Measurements from ENCODE around the gene MS4A4E.
"Not testable (repeated sequence)": the region's sequence is repeated elsewhere in the genome, so short reads cannot be mapped to it uniquely, and the experiment has no call there.

Gene MS4A4E

GRCh38 chr11:60193687-60194433 lies 49.1 kb downstream of the MS4A4E start:
- DNase-seq, result peak in 1 of 2 donors; percentile 43
- TF ChIP-seq, protein P1, sequence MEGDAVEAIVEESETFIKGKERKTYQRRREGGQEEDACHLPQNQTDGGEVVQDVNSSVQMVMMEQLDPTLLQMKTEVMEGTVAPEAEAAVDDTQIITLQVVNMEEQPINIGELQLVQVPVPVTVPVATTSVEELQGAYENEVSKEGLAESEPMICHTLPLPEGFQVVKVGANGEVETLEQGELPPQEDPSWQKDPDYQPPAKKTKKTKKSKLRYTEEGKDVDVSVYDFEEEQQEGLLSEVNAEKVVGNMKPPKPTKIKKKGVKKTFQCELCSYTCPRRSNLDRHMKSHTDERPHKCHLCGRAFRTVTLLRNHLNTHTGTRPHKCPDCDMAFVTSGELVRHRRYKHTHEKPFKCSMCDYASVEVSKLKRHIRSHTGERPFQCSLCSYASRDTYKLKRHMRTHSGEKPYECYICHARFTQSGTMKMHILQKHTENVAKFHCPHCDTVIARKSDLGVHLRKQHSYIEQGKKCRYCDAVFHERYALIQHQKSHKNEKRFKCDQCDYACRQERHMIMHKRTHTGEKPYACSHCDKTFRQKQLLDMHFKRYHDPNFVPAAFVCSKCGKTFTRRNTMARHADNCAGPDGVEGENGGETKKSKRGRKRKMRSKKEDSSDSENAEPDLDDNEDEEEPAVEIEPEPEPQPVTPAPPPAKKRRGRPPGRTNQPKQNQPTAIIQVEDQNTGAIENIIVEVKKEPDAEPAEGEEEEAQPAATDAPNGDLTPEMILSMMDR (IDR thresholded peaks at IDR 0.05), result peak; percentile 52 to 55
- intact Hi-C loops (cut with DNase I; ENCODE audit: low total_unique reads), result no loop called here
- H3K9me3 ChIP-seq, result peaks cover 0 to 6% (median 0%) of the 10 kb centered on the region in 3 donors
- H3K27me3 ChIP-seq, result no peaks in the 10 kb centered on the region
- H3K4me1 ChIP-seq, result no peaks in the 10 kb centered on the region
- no peak overlapping the region for H3K27ac ChIP-seq
- no peak overlapping the region for H3K4me3 ChIP-seq
- H3K36me3 ChIP-seq, result no peaks in the 10 kb centered on the region

DNA sequence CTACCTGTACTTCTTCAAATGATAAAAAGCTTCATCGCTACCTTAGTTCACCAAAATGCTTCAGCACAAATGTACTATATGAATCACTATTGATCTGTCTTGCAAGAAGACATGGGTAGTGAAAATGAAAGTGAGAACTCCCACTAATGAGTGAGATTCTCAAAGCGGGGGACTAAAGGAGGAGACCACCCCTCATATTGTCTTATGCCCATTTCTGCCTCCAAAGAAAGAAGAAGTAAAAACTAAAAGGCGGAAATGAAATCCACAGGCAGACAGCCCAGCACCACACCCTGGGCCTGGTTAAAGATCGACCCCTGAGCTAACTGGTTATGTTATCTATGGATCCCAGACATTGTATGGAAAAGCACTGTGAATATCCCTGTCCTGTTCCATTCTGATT lies 50.4 kb downstream of the MS4A4E start:
- DNase-seq; H3K27ac ChIP-seq; H3K36me3 ChIP-seq; H3K4me1 ChIP-seq; H3K27me3 ChIP-seq; H3K4me3 ChIP-seq; H3K9me3 ChIP-seq; intact Hi-C loops (cut with DNase I; ENCODE audit: low total_unique reads): not testable (repeated sequence)

DNA sequence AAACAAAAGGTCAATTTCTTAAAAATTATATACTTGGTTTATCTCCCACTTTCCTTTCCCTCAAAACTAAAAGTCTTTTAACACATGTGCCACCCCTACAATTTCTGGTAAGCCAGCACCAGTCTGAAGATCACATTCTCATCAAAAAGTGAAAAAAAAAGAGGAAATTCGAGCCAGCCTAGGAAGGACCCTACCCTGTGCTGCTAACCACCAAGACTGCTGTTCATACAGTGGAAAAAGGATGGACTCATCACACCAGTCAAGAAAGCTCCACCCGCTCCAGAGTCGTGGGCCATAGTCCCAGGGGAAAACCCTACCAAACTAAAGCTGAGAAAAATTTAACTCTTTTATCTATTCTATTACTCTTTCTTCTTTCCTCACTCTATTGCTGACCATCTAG lies 54.5 kb downstream of the MS4A4E start:
- H3K9me3 ChIP-seq; DNase-seq; H3K36me3 ChIP-seq; intact Hi-C loops (cut with DNase I; ENCODE audit: low total_unique reads); H3K27me3 ChIP-seq; H3K4me3 ChIP-seq; H3K4me1 ChIP-seq; H3K27ac ChIP-seq: not testable (repeated sequence)

GRCh38 chr11:60186128-60186527 lies 56.8 kb downstream of the MS4A4E start:
- intact Hi-C loops (cut with DNase I; ENCODE audit: low total_unique reads); H3K27me3 ChIP-seq; H3K9me3 ChIP-seq; H3K4me3 ChIP-seq; H3K36me3 ChIP-seq; DNase-seq; H3K27ac ChIP-seq; H3K4me1 ChIP-seq: not testable (repeated sequence)

DNA sequence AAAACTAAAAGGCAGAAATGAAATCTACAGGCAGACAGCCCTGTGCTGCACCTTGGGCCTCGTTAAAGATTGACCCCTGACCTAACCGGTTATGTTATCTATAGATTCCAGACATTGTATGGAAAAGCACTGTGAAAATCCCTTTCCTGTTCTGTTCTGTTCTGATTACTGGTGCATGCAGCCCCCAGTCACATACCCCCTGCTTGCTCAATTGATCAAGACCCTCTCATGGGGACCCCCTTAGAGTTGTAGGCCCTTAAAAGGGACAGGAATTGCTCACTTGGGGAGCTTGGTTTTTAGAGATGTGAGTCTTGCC lies 57.5 kb downstream of the MS4A4E start:
- DNase-seq; H3K36me3 ChIP-seq; intact Hi-C loops (cut with DNase I; ENCODE audit: low total_unique reads); H3K9me3 ChIP-seq; H3K27me3 ChIP-seq; H3K4me3 ChIP-seq; H3K4me1 ChIP-seq; H3K27ac ChIP-seq: not testable (repeated sequence)

DNA sequence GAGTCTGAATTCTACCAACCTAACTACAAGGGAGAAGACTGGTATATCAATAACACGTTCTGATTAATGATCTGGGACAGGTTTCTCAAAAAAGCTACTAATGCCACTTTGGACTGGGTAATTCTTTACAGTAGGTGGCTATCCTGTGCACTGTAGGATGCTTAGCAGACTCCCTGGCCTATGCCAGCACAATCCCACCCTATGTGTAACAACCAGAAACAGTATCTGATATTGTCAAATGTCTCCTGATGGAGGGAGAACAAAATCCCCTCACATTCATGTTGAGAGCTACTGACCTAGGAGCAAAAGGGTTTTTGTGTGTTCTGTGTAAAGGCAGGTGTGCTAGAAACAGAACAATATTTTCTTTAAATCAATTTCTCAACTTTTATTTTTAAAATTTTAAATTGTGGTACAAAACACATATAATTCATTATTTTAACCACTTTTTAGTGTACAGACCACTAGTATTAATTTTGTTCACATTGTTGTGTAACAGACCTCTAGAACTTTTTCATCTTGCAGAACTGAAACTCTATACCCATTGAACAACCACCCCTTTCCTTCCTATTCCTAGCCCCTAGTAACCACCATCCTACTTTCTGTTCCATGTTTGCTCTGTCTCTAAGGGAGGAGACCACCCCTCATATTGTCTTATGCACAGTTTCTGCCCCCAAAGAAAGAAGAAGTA lies 58.0 kb downstream of the MS4A4E start:
- Histone ChIP-seq H3K9me3 (no peaks in the 10 kb centered on the region), H3K4me3 (no peak overlapping the region), H3K36me3 (no peaks in the 10 kb centered on the region), H3K4me1 (no peaks in the 10 kb centered on the region), H3K27me3 (no peaks in the 10 kb centered on the region), H3K27ac (no peak overlapping the region)
- intact Hi-C loops (cut with DNase I; ENCODE audit: low total_unique reads), result no loop called here
- TF ChIP-seq, protein P1 (IDR thresholded peaks at IDR 0.05), result no peak
- DNase-seq, result no peak

GRCh38 chr11:60183591-60184205 lies 59.2 kb downstream of the MS4A4E start:
- H3K4me3 ChIP-seq, result no peak overlapping the region
- no peak overlapping the region for H3K27ac ChIP-seq
- TF ChIP-seq, protein P1 (IDR thresholded peaks at IDR 0.05), result no peak
- no peaks in the 10 kb centered on the region for H3K9me3 ChIP-seq
- intact Hi-C loops (cut with DNase I; ENCODE audit: low total_unique reads), result no loop called here
- no peaks in the 10 kb centered on the region for H3K4me1 ChIP-seq
- no peaks in the 10 kb centered on the region for H3K36me3 ChIP-seq
- DNase-seq, result peak; percentile 42 to 68
- H3K27me3 ChIP-seq, result no peaks in the 10 kb centered on the region

Measured in tibial artery (tissue), 4 donors.